GM21528 (cell line): Measurements from ENCODE around the gene SPSB2.

Source experiments
- ATAC-seq: cut with Tn5 transposase; IDR thresholded peaks from one replicate; pipeline ENCODE4 v1.9.1; 2021; ENCODE audit warnings: mild to moderate bottlenecking, moderate library complexity; ENCODE audit not compliant: unreplicated experiment, low FRiP score

SPSB2 gene

DNA sequence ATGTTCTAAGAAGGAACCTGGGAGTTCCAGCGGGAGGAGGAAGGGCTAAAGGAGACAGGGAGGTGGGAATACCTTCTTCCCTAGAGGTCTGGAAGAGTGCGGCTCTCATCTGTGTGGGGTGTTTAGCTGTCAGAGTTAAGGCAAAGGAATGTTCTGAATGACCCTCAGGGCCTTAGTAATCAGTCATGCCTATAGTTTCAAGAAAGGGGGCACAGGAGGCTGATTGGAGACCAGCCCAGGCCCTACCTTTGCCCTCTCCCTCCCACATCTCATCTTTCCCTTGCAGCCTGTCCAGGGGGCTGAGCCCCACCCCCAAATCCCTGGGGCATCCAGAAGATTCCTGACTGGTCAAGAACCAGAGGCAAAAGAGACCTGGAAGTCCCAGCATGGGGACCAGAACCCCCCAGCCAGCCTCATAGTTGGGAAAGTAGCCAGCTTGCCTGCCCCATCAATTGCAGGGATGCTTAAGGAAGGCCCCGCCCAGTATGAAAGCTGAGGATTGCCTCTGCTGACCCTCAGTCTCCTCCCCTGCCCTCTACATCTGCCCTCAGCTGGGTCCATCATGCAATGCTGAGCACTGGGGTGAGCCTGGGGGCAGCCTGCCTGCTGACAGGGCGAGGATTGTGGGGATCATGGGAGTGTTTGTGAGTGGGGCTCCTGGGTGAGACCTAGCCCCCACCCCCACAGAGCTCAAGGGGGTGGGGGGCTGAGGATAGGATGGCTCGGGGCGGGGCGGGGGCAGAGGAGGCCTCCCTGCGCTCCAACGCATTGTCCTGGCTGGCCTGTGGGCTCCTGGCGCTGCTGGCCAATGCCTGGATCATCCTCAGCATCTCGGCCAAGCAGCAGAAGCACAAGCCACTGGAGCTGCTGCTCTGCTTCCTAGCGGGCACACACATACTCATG is 49.7 kb downstream of the SPSB2 start:
- ATAC-seq, result no peak

DNA sequence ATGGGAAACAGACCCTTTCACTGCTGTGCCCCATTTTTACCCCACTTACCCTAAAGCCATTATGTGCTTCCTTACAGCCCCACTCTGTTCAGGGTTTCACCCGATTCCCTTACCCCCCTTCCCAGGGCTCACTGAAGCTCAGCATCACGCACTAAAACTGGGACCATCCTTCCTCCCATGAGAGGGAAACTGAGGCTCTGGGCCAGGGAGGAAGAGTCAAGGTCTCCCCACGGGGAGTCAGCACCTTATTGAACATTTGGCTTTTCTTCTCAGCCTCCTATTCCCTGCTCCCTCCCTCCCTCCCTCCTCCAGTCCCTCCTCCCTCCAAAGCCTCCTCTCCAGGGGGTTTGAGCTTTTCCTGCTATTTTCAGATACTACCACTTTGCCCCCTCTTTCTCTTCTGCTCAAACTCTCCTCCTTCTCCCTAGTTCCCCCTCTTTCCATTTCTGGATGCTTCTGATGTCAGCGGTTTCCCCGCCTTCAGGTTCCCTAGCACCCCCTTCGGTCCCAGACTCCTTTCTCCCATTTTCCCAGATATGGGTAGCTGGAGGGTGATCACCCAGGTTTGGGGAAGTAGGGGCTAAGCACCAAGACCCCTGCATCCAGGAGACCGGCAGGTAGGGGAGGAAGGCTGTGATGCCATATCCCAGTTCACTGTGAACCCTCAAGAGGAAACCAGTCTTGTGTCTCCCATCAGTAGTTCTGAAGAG is 50.5 kb downstream of the SPSB2 start:
- no peak for ATAC-seq

DNA sequence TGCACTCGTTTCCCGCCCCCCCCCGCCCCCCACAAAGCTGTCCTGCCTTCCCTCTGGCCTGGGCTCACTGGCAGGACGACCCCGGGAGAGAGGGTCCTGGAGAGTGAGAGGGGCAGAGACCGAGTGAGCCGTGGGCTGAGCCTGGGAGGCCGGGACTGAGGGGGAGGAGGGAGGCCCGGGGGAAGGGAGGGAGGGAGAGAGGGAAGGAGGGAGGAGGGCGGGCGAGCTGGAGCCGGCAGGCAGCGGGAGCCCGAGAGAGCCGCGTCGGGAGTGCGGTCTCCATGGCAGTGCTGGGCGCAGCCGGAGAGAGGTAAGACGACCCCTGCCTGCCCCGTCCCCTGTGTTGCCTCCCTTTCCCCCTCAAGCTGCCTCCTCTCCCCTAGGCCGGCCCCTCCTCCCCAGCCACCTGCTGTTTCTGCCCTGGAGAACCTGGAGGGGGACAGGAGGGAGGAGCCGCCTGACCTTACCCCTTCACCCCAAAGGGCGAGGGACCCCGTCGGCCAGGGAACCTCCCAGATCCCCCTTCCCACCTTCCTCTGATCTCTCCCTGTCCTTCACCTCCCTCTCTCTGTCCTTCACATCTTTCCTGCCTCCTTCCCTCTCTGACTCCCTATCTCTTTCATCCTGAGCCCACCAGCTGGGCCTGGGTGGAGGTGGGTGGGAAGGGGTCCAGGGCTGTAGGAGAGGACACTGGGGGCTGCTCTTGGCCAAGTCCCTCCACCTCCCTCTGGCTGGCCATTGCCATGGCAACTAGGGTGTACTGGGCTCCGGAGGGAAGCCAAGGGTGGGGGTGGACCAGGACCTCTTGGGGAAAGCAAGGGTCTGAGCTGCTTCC is 51.3 kb downstream of the SPSB2 start, which contains the start of gene GPR162:
TSS of gene GPR162 (plus strand) at position 231 of the 835 bp plus-strand sequence. CDS start 2,078 bp downstream, outside the sequence.
- ATAC-seq, result no peak
